Caco-2 (cell line): ENCODE data around the gene NUSAP1. TPM values are rescaled to one million over a fixed set of nuclear protein-coding genes. Genes with fewer than 3 reads are reported as not detected.

Source experiments
- BruUV-seq: library from RNA; stranded (reverse); fragments of 400-500 nt; replicated peaks from 2 replicates; lab custom pipeline; 2021; lab: Mats Ljungman, UMichigan
- CTCF ChIA-PET: fragments of 300-600 bp; sonication (Branson Sonifier 250); formaldehyde crosslinking; loops from one replicate; lab custom pipeline; 2022; ENCODE audit warnings: antibody characterized with exemption; lab: Charles Lee
- POLR2A ChIA-PET: fragments of 300-600 bp; sonication (Branson Sonifier 250); formaldehyde crosslinking; loops from one replicate; lab custom pipeline; 2022; ENCODE audit warnings: antibody characterized with exemption; lab: Charles Lee
- DNase-seq, 2 experiments: peaks; one replicate each; pipeline versions ENCODE4 v3.0.0 to v3.0.0-alpha.2; 2020 to 2022
- H3K27me3 ChIP-seq: replicated peaks from 2 replicates; pipeline ENCODE4 v1.6.0; 2011; ENCODE audit warnings: low read length; ENCODE audit not compliant: control insufficient read depth, insufficient read depth
- H3K36me3 ChIP-seq: 2 replicates; pipeline ENCODE4 v1.5.1; 2011; ENCODE audit warnings: low read length; ENCODE audit not compliant: control insufficient read depth, insufficient read depth
- H3K4me1 ChIP-seq: fragments of 250-450 bp; sonication (Bioruptor Pico); 2 replicates; pipeline ENCODE4 v1.5.1; 2020; ENCODE audit warnings: mild to moderate bottlenecking
- H3K4me3 ChIP-seq: 2 replicates; pipeline ENCODE4 v1.5.1; 2011; ENCODE audit warnings: low read depth, mild to moderate bottlenecking, control low read depth, low read length
- H3K9me3 ChIP-seq: fragments of 250-450 bp; sonication (Bioruptor Pico); 2 replicates; pipeline ENCODE4 v1.5.1; 2020; ENCODE audit warnings: mild to moderate bottlenecking, moderate library complexity
- H3K27ac Mint-ChIP-seq: one replicate; pipeline ENCODE4 v1.8.0; 2022; ENCODE audit warnings: mixed read lengths; ENCODE audit not compliant: unreplicated experiment
- H3K27me3 Mint-ChIP-seq: one replicate; pipeline ENCODE4 v1.8.0; 2022; ENCODE audit warnings: mixed read lengths; ENCODE audit not compliant: insufficient read depth, unreplicated experiment
- H3K36me3 Mint-ChIP-seq: one replicate; pipeline ENCODE4 v1.8.0; 2022; ENCODE audit warnings: mild to moderate bottlenecking, mixed read lengths; ENCODE audit not compliant: insufficient read depth, unreplicated experiment
- H3K4me1 Mint-ChIP-seq: one replicate; pipeline ENCODE4 v1.8.0; 2022; ENCODE audit warnings: low read depth, mixed read lengths; ENCODE audit not compliant: unreplicated experiment
- H3K4me3 Mint-ChIP-seq: one replicate; pipeline ENCODE4 v1.8.0; 2022; ENCODE audit warnings: mild to moderate bottlenecking, moderate library complexity, mixed read lengths; ENCODE audit not compliant: unreplicated experiment
- H3K9me3 Mint-ChIP-seq: one replicate; pipeline ENCODE4 v1.8.0; 2022; ENCODE audit warnings: mixed read lengths; ENCODE audit not compliant: unreplicated experiment
- intact Hi-C: fragments of 100-400 bp; cut with micrococcal nuclease; formaldehyde crosslinking; loops from one replicate; pipeline ENCODE4 v1.10.0; 2022; ENCODE audit not compliant: unreplicated experiment
- total RNA-seq: library from RNA; stranded (reverse); gene quantifications from 2 replicates; pipeline ENCODE4 v1.2.3, GENCODE V29; 2022
- TF ChIP-seq, protein P1 (sequence below), 2 experiments: fragments of 200-600 bp in 1 of 2; IDR thresholded peaks; 1 replicate in 1 of 2; 2 replicates in 1 of 2; pipeline versions ENCODE4 v1.5.1 to v1.8.0; 2011 to 2022; ENCODE audit warnings: antibody characterized with exemption in 1 of 2, control low read depth in 1 of 2, inconsistent platforms in 1 of 2, low read depth in 1 of 2, low read length in 1 of 2, mild to moderate bottlenecking in 1 of 2, moderate library complexity in 1 of 2; ENCODE audit not compliant: insufficient read depth in 1 of 2, severe bottlenecking in 1 of 2, unreplicated experiment in 1 of 2

The NUSAP1 gene
- total RNA-seq, 1 experiment from 2014 or later: 106 TPM

DNA sequence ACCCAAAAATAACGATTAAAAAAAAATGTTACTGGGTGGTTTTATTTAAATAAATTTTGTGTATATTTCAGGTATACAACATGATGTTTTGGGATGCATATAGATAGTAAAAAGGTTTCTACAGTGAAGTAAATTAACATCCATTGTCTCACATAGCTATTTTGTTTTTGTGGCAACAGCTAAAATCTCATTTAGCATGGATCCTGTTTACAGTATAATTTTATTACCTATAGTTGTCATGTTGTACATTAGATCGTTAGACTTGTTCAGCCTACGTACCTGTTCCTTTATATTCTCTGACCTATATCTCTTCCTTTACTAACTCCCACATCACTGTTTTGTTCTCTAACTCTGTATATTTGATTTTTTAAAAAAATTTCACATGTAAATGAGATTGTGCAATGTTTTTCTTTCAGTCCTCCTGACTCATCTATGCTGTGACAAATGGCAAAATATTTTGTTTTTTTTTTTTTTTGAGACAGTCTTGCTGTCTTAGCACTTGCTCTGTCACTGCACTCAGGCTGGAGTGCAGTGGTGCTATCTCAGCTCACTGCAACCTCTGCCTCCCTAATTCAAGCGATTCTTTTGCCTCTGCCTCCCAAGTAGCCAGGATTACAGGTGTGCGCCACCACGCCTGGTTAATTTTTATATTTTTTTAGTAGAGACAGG lies 45.9 kb upstream of the NUSAP1 start:
- Mint-ChIP-seq H3K9me3 (no peaks in the 10 kb centered on the region), H3K36me3 (peaks cover 79% of the 10 kb centered on the region), H3K27me3 (no peaks in the 10 kb centered on the region), H3K4me1 (peaks cover 14% of the 10 kb centered on the region), H3K27ac (no peak overlapping the region), H3K4me3 (no peak overlapping the region)
- Histone ChIP-seq H3K4me1 (peaks cover 11% of the 10 kb centered on the region; the same call in 1 of the 2 replicates), H3K4me3 (no peak overlapping the region), H3K27me3 (no peaks in the 10 kb centered on the region), H3K9me3 (no peaks in the 10 kb centered on the region), H3K36me3 (no peaks in the 10 kb centered on the region)
- ChIA-PET POLR2A (no interaction called here), CTCF (interaction anchor here (0.6 kb wide), 1 partner anchor 42 kb away, joined by 4 read pairs; no protein-coding TSS in a partner anchor)
- intact Hi-C loops: no loop called here
- TF ChIP-seq, protein P1, sequence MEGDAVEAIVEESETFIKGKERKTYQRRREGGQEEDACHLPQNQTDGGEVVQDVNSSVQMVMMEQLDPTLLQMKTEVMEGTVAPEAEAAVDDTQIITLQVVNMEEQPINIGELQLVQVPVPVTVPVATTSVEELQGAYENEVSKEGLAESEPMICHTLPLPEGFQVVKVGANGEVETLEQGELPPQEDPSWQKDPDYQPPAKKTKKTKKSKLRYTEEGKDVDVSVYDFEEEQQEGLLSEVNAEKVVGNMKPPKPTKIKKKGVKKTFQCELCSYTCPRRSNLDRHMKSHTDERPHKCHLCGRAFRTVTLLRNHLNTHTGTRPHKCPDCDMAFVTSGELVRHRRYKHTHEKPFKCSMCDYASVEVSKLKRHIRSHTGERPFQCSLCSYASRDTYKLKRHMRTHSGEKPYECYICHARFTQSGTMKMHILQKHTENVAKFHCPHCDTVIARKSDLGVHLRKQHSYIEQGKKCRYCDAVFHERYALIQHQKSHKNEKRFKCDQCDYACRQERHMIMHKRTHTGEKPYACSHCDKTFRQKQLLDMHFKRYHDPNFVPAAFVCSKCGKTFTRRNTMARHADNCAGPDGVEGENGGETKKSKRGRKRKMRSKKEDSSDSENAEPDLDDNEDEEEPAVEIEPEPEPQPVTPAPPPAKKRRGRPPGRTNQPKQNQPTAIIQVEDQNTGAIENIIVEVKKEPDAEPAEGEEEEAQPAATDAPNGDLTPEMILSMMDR (IDR thresholded peaks at IDR 0.05; ENCODE audit: insufficient read depth in 1 of 2, low read depth in 1 of 2, low read length in 1 of 2, severe bottlenecking in 1 of 2, unreplicated experiment in 1 of 2): no peak
- no TSS peak for BruUV-seq
- no peak for DNase-seq

GRCh38 chr15:41288464-41288863 lies 44.2 kb upstream of the NUSAP1 start:
- H3K4me3 Mint-ChIP-seq: no peak overlapping the region
- peaks cover 69% of the 10 kb centered on the region for H3K36me3 Mint-ChIP-seq
- H3K4me1 Mint-ChIP-seq: peaks cover 7% of the 10 kb centered on the region
- Histone ChIP-seq H3K36me3 (no peaks in the 10 kb centered on the region), H3K27me3 (no peaks in the 10 kb centered on the region), H3K9me3 (no peaks in the 10 kb centered on the region), H3K4me3 (no peak overlapping the region), H3K4me1 (0 out of 2 replicates have a peak, but pooled peaks cover 5% of the 10 kb centered on the region)
- H3K27me3 Mint-ChIP-seq: no peaks in the 10 kb centered on the region
- TF ChIP-seq, protein P1 (IDR thresholded peaks at IDR 0.05; ENCODE audit: insufficient read depth in 1 of 2, low read depth in 1 of 2, low read length in 1 of 2, severe bottlenecking in 1 of 2, unreplicated experiment in 1 of 2): no peak
- H3K27ac Mint-ChIP-seq: no peak overlapping the region
- no TSS peak for BruUV-seq
- CTCF ChIA-PET: no interaction called here
- POLR2A ChIA-PET: no interaction called here
- intact Hi-C loops: no loop called here
- no peaks in the 10 kb centered on the region for H3K9me3 Mint-ChIP-seq
- no peak for DNase-seq

GRCh38 chr15:41289953-41290352 lies 42.7 kb upstream of the NUSAP1 start:
- Histone ChIP-seq H3K27me3 (no peaks in the 10 kb centered on the region), H3K9me3 (no peaks in the 10 kb centered on the region), H3K4me3 (no peak overlapping the region), H3K4me1 (0 out of 2 replicates have a peak, but pooled peaks cover 3% of the 10 kb centered on the region), H3K36me3 (no peaks in the 10 kb centered on the region)
- Mint-ChIP-seq H3K4me1 (peaks cover 6% of the 10 kb centered on the region), H3K4me3 (no peak overlapping the region), H3K27me3 (no peaks in the 10 kb centered on the region), H3K9me3 (no peaks in the 10 kb centered on the region), H3K36me3 (peaks cover 66% of the 10 kb centered on the region), H3K27ac (no peak overlapping the region)
- ChIA-PET POLR2A (no interaction called here), CTCF (interaction anchor here (0.5 kb wide), 1 partner anchor 55 kb away, joined by 6 read pairs; no protein-coding TSS in a partner anchor)
- intact Hi-C loops: no loop called here
- no peak for DNase-seq
- no TSS peak for BruUV-seq
- TF ChIP-seq, protein P1 (IDR thresholded peaks at IDR 0.05; ENCODE audit: insufficient read depth in 1 of 2, low read depth in 1 of 2, low read length in 1 of 2, severe bottlenecking in 1 of 2, unreplicated experiment in 1 of 2): no peak
